BJ (cell line): Measurements from ENCODE around the gene PACS2. TPM values are rescaled to one million over a fixed set of nuclear protein-coding genes. Genes with fewer than 3 reads are reported as not detected.
"Not testable (repeated sequence)": the region's sequence is repeated elsewhere in the genome, so short reads cannot be mapped to it uniquely, and the experiment has no call there.

Source experiments
- CTCF ChIA-PET: fragments of 350-600 bp; formaldehyde crosslinking; extraction: SDS; loops from one replicate; lab custom pipeline; 2021; ENCODE audit warnings: antibody characterized with exemption, inconsistent platforms; lab: Yijun Ruan, JAX
- POLR2A ChIA-PET: fragments of 300-600 bp; sonication (Branson Sonifier 250); formaldehyde crosslinking; extraction: SDS; loops from one replicate; lab custom pipeline; 2021; ENCODE audit warnings: antibody characterized with exemption; lab: Charles Lee
- DNase-seq: peaks from one replicate; pipeline ENCODE4 v3.0.0-alpha.2; 2011; ENCODE audit warnings: low read depth
- H3K27me3 ChIP-seq: 2 replicates; pipeline ENCODE4 v1.6.0; 2011; ENCODE audit warnings: low read length; ENCODE audit not compliant: control insufficient read depth, insufficient read depth
- H3K36me3 ChIP-seq: 2 replicates; pipeline ENCODE4 v1.5.1; 2011; ENCODE audit warnings: low read length; ENCODE audit not compliant: control insufficient read depth, insufficient read depth
- H3K4me3 ChIP-seq: 2 replicates; pipeline ENCODE4 v1.5.1; 2011; ENCODE audit warnings: low read depth, mild to moderate bottlenecking, control low read depth, low read length
- polyA plus RNA-seq: library from polyadenylated mRNA; depleted of rRNA; stranded (reverse); fragments of >200 nt; gene quantifications from 2 replicates; pipeline ENCODE4 v1.2.3, GENCODE V29; 2011
- TF ChIP-seq, protein P1 (sequence below): IDR thresholded peaks from 2 replicates; pipeline ENCODE4 v1.5.1; 2011; ENCODE audit warnings: low read depth, mild to moderate bottlenecking, control low read depth, inconsistent platforms, low read length, moderate library complexity; ENCODE audit not compliant: insufficient read depth

Gene PACS2
- polyA plus RNA-seq, 1 experiment, result 21.4 TPM

DNA sequence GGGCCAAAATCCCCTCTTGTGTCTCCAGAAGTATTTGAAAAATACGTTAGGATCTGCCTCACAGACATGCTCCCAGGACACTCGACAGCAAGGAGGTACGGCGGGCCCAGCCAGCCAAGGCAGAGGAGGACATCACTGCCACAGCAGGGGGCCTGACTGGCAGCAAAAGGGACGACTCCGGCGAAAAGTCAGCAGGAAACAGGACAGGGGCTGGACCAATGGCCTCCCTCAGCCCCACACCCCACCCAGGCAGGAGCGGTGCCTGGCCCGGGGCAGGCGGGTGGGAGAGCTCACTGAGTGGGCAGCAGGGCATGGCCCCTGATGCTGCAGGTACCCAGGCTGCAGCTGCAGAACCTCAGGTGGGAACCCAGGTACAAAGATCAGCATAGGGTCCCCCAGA is 31.5 kb upstream of the PACS2 start:
- Histone ChIP-seq H3K4me3 (no peak overlapping the region), H3K27me3 (no peaks in the 10 kb centered on the region), H3K36me3 (no peaks in the 10 kb centered on the region; the same call in 1 of the 2 replicates)
- ChIA-PET CTCF (interaction anchor here (1.0 to 1.2 kb wide), 2 partner anchors 13 to 61 kb away, joined by 3 to 9 read pairs; no protein-coding TSS in a partner anchor), POLR2A (no interaction called here)
- DNase-seq, result no peak
- TF ChIP-seq, protein P1, sequence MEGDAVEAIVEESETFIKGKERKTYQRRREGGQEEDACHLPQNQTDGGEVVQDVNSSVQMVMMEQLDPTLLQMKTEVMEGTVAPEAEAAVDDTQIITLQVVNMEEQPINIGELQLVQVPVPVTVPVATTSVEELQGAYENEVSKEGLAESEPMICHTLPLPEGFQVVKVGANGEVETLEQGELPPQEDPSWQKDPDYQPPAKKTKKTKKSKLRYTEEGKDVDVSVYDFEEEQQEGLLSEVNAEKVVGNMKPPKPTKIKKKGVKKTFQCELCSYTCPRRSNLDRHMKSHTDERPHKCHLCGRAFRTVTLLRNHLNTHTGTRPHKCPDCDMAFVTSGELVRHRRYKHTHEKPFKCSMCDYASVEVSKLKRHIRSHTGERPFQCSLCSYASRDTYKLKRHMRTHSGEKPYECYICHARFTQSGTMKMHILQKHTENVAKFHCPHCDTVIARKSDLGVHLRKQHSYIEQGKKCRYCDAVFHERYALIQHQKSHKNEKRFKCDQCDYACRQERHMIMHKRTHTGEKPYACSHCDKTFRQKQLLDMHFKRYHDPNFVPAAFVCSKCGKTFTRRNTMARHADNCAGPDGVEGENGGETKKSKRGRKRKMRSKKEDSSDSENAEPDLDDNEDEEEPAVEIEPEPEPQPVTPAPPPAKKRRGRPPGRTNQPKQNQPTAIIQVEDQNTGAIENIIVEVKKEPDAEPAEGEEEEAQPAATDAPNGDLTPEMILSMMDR, result no peak

GRCh38 chr14:105283899-105284298 is 30.6 kb upstream of the PACS2 start:
- Histone ChIP-seq H3K27me3 (no peaks in the 10 kb centered on the region), H3K36me3 (no peaks in the 10 kb centered on the region; the same call in 1 of the 2 replicates), H3K4me3 (no peak overlapping the region)
- no peak for DNase-seq
- TF ChIP-seq, protein P1, result no peak
- POLR2A ChIA-PET, result no interaction called here
- CTCF ChIA-PET, result no interaction called here

- no peak for DNase-seq
- Histone ChIP-seq H3K4me3 (no peak overlapping the region), H3K36me3 (no peaks in the 10 kb centered on the region; the same call in 1 of the 2 replicates), H3K27me3 (no peaks in the 10 kb centered on the region)
- TF ChIP-seq, protein P1, result no peak
- POLR2A ChIA-PET, result no interaction called here
- CTCF ChIA-PET, result interaction anchor here (1.0 kb wide), 1 partner anchor 195 kb away, joined by 3 read pairs; no protein-coding TSS in a partner anchor
Measured at GRCh38 chr14:105285174-105285573, 29.4 kb upstream of the PACS2 start.

GRCh38 chr14:105286759-105287144 is 27.8 kb upstream of the PACS2 start:
- no peak for DNase-seq
- H3K36me3 ChIP-seq, result no peaks in the 10 kb centered on the region
- ChIA-PET POLR2A (no interaction called here), CTCF (no interaction called here)
- TF ChIP-seq, protein P1, result no peak
- H3K4me3 ChIP-seq, result no peak overlapping the region
- H3K27me3 ChIP-seq, result no peaks in the 10 kb centered on the region

DNA sequence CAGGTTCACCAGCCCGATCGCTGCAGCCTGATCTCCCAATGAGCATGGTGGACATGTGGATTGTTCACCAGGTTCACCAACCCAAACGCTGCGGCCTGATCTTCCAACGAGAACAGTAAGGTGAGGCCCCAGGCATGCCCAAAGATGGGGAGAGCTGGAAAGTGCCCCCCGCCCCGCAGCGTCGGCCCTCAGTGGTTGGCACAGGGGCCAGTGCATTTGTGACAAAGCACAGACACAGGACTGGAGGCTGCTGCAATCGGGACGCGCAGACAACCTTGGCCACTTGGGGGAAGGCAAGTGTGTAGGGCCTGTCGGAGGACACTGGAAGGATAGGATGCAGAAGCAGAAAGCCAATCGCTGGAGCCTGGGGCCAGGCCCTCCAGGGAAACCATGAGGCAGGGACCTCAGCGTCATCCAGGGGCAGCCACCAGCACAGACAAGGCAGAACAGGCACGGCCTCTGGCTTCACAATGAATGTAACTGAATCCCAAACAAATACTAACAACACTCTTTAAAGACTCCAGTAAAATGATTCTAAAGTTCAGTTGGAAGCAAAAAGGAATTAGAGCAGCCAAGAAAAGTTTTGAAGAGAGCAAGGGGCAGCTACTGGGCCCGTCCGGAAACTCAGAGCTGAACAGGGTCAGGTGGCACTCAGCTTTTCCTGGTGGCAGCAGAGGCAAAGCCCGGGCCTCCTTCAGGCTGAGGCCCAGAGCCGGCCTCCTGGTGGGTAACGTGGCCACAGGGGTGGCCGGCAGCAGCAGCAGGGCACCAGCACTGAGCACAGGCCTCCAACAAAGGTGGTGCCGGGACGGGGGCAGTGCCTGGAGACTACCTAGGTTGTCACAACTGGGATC is 27.1 kb upstream of the PACS2 start:
- ChIA-PET POLR2A (no interaction called here), CTCF (interaction anchor here (1.2 to 1.8 kb wide), 3 partner anchors 10 to 84 kb away, joined by 3 to 6 read pairs (median 3); no protein-coding TSS in a partner anchor)
- no peak for DNase-seq
- H3K27me3 ChIP-seq, result no peaks in the 10 kb centered on the region
- no peaks in the 10 kb centered on the region for H3K36me3 ChIP-seq
- TF ChIP-seq, protein P1, result no peak
- H3K4me3 ChIP-seq, result no peak overlapping the region

GRCh38 chr14:105288936-105289335 is 25.6 kb upstream of the PACS2 start:
- H3K4me3 ChIP-seq, POLR2A ChIA-PET, H3K27me3 ChIP-seq, H3K36me3 ChIP-seq, DNase-seq: not testable (repeated sequence)
- CTCF ChIA-PET, result interaction anchor here (1.2 to 1.8 kb wide), 2 partner anchors 8 to 85 kb away, joined by 3 to 6 read pairs; no protein-coding TSS in a partner anchor
